ENCODE results near the gene NAPSA.

The NAPSA gene

DNA sequence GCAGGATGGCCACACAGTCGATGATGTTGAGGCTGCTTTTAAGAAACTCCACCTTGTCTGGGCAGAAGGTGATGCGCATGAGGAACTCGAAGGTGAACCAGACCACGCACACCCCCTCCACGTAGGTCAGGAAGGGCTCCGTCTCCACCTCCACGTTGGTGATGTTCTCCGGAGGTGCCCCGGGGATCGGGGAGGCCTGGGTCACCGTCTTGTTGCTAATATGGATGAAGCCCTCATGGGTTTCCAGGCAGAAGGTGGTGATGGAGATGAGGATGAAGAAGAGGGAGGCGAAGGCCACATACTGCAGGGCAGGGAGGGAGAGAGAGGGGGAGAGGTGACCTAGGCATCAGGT, 41.7 kb downstream of the NAPSA start:
- no peak overlapping the region for H3K4me3 ChIP-seq (ENCODE audit: low read depth, low read length)
- TF ChIP-seq, protein P1, sequence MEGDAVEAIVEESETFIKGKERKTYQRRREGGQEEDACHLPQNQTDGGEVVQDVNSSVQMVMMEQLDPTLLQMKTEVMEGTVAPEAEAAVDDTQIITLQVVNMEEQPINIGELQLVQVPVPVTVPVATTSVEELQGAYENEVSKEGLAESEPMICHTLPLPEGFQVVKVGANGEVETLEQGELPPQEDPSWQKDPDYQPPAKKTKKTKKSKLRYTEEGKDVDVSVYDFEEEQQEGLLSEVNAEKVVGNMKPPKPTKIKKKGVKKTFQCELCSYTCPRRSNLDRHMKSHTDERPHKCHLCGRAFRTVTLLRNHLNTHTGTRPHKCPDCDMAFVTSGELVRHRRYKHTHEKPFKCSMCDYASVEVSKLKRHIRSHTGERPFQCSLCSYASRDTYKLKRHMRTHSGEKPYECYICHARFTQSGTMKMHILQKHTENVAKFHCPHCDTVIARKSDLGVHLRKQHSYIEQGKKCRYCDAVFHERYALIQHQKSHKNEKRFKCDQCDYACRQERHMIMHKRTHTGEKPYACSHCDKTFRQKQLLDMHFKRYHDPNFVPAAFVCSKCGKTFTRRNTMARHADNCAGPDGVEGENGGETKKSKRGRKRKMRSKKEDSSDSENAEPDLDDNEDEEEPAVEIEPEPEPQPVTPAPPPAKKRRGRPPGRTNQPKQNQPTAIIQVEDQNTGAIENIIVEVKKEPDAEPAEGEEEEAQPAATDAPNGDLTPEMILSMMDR (IDR thresholded peaks at IDR 0.05; ENCODE audit: control insufficient read depth, extremely low read depth, insufficient read depth) = no peak
- DNase-seq (ENCODE audit: low read depth) = no peak

DNA sequence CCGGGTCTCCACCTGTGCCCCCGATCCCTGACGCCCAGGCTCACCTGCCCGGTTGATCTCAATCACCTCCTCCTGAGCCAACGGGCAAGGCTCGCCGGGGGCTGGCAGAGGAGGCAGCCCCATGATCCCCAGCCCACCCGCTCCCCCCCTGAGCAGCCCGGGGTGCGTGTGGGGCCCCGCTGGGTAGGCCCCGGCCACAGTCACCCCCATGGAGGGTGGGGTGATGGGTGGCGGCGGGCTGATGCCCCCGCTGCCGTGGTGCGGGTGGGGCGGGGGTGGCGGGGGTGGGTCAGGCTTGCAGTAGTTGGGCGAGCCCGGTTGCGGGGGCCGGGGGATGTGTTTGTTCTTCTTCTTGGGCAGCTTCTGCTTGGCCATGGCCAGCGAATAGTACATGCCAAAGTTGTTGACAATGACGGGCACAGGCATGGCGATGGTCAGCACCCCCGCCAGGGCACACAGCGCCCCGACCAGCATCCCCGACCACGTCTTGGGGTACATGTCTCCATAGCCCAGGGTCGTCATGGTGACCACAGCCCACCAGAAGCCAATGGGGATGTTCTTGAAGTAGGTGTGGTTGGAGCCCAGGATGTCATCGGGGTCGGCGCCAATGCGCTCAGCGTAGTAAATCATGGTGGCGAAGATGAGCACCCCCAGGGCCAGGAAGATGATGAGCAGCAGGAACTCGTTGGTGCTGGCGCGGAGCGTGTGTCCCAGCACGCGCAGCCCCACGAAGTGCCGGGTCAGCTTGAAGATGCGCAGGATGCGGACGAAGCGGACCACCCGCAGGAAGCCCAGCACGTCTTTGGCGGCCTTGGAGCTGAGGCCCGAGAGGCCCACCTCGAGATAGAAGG, 42.3 kb downstream of the NAPSA start:
- TF ChIP-seq, protein P1 (IDR thresholded peaks at IDR 0.05; ENCODE audit: control insufficient read depth, extremely low read depth, insufficient read depth) = no peak
- no peak for DNase-seq (ENCODE audit: low read depth)
- H3K4me3 ChIP-seq (ENCODE audit: low read depth, low read length) = no peak overlapping the region

DNA sequence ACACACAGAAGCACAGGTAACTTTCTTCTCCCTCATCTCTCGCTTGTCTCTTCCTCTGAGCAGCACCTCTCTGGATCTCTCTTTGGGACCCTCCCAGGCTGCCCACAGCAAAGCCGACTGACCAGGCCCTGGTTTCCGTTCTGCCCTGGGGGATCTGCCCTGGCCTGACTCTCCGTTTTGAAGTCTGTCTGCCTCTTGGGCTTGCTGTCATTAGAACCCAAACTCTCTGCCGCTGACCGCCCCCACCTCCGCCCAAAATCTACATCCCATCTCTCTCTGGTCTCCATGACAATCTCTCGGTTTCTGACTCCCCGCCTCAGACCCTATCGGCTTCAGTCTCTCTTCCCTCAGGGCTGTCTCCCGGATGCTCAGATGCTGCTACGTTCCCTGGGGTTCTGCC, 43.2 kb downstream of the NAPSA start:
- DNase-seq (ENCODE audit: low read depth) = no peak
- TF ChIP-seq, protein P1 (IDR thresholded peaks at IDR 0.05; ENCODE audit: control insufficient read depth, extremely low read depth, insufficient read depth) = no peak
- H3K4me3 ChIP-seq (ENCODE audit: low read depth, low read length) = no peak overlapping the region

DNA sequence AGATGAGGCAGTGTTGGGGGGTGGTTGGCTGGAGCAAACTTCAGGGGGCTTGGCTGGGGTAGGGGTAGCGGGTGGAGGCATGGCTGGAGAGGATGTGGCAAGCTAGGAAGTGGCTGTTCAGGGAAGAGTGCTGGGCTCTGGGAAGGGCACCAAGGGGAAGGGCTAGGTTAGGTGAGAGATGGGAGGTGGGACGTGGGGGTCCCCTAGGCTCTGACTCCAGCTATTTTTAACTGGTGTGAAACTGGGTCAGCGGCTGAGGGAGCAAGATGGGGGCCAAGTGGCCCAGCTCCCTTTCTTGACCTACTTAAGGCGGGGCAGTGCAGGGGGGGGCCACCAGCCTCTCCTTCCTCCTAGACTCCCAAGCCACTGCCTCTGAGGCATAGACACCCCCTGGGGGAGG, 43.6 kb downstream of the NAPSA start:
- TF ChIP-seq, protein P1 (IDR thresholded peaks at IDR 0.05; ENCODE audit: control insufficient read depth, extremely low read depth, insufficient read depth) = no peak
- no peak overlapping the region for H3K4me3 ChIP-seq (ENCODE audit: low read depth, low read length)
- no peak for DNase-seq (ENCODE audit: low read depth)

DNA sequence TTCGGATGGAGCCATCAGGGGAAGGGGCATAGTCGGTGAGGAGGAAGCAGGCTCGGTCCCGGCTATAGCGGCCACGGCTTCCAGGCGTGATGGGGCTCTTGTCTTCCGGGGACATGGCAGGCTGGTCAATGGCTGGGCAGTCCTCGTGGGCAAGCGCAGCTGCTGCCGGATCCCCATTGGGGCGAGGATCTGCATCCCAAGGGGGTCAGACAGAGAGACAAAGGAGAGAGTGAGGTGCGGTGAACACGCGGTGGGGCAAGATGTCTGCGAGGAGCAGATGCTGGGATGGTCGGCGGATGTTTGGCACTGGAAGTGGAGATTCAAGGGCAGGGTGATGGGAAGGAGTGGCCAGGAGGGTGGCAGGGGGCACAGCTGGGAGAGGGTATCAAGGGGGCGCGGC, 44.8 kb downstream of the NAPSA start:
- DNase-seq (ENCODE audit: low read depth) = no peak
- TF ChIP-seq, protein P1 (IDR thresholded peaks at IDR 0.05; ENCODE audit: control insufficient read depth, extremely low read depth, insufficient read depth) = no peak
- no peak overlapping the region for H3K4me3 ChIP-seq (ENCODE audit: low read depth, low read length)

DNA sequence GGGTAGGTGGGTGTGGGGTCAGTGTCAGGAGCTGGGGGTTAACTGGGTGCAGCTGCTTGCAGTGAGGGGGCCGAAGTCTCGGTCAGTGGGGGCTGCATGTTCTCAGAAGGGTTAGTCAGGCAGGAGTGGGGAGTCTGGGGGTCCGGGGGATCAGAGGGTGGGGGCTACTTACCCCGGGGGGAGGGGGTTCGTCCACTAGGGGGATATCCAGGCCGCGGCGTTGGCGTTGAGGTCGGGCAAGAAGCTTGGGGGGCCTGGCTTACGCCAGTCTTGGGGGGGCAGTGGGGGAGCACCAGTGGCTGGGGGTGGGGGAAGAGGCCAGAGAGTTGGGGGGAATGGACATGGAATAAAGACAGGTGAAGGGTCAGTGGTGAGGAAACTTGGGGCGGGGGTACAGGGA, 45.4 kb downstream of the NAPSA start:
- no peak for DNase-seq (ENCODE audit: low read depth)

More for the DNA sequence above, 45.4 kb downstream of the NAPSA start:
- no peak overlapping the region for H3K4me3 ChIP-seq (ENCODE audit: low read depth, low read length)
- TF ChIP-seq, protein P1 (IDR thresholded peaks at IDR 0.05; ENCODE audit: control insufficient read depth, extremely low read depth, insufficient read depth) = no peak

All from LNCaP clone FGC (cell line).